ENCODE results near the gene F12.
A peak's percentile ranks its signal among the peaks of the same experiment; 100 is the strongest.

The F12 gene

DNA sequence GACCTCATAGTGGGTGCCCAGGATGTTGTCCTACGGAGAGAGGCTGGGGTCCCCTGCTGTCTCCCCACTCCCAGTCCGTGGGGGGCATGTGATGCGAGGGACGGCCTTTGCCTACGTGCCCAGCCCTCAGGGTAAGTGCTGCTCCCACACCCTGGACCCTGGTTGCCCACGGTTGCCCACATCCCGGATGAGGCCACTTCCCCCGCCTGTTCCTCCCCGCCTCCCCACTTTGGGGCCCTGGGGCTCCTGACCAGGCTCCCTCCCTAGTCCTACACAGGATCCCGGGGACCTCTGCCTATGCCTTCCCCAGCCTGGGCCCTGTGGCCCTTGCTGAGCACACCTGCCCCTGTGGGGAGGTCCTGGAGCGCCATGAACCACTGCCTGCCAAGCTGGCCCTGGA is 23.6 kb downstream of the F12 start:
- TF ChIP-seq ZFHX2 (tag by site-specific recombination; conservative IDR thresholded peaks at IDR 0.05) (peak; percentile 68), ZNF121 (tag by site-specific recombination; IDR thresholded peaks at IDR 0.05) (no peak), EGR2 (tag by site-specific recombination; IDR thresholded peaks at IDR 0.05; ENCODE audit: low read depth) (peak; percentile 63)
- Histone ChIP-seq H3K27ac (ENCODE audit: extremely low read depth, low read depth, low read length) (no peak overlapping the region), H3K36me3 (ENCODE audit: control insufficient read depth in 2 of 2, insufficient read depth in 1 of 2, low read length in 2 of 2) (no peaks in the 10 kb centered on the region), H3K4me3 (ENCODE audit: low read depth, low read length) (no peak overlapping the region), H3K9me3 (ENCODE audit: control insufficient read depth, insufficient read depth, low read depth, low read length) (no peaks in the 10 kb centered on the region), H3K4me1 (ENCODE audit: control insufficient read depth, insufficient read depth, low read length) (peaks cover 6% of the 10 kb centered on the region; the same call in 1 of the 2 replicates)
- POLR2A ChIA-PET: interaction anchor here (1.2 kb wide), 1 partner anchor 14 kb away, joined by 5 read pairs; no protein-coding TSS in a partner anchor
- CTCF ChIA-PET: interaction anchor here (1.1 to 2.3 kb wide), 4 partner anchors 7 to 76 kb away, joined by 3 to 10 read pairs (median 7); no protein-coding TSS in a partner anchor

DNA sequence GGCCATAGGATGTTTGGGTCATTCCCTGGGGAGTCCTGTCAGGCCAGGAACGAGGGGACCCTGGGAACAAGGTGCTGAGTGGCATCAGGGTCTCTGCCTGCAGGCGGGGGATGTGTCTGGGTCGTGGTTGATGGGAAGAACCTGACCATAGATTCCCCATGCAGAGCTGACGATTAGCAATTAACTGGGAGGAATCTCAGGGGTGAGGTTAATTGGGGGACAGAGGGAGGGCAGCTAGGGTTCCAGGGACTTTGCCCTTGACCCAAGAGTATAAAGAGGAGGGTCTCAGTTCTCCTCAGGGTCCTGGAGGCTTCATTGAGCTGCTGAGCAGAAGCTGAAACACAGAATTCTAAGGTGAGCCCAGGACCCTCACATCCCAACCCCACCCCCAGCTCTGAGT is 25.2 kb downstream of the F12 start, which contains the start of gene SLC34A1:
TSS of gene SLC34A1 (plus strand) at position 301 of the 400 bp plus-strand sequence. CDS start 1,308 bp downstream, outside the sequence.
- POLR2A ChIA-PET: no interaction called here
- H3K27ac ChIP-seq (ENCODE audit: extremely low read depth, low read depth, low read length): no peak within 1 kb of the TSS
- TF ChIP-seq ZNF707 (tag by site-specific recombination; IDR thresholded peaks at IDR 0.05) (no peak), YY2 (tag by site-specific recombination; IDR thresholded peaks at IDR 0.05) (no peak), ZNF184 (tag by site-specific recombination; IDR thresholded peaks at IDR 0.05) (no peak), ZNF548 (tag by site-specific recombination; IDR thresholded peaks at IDR 0.05) (no peak), ZNF843 (tag by site-specific recombination; IDR thresholded peaks at IDR 0.05) (no peak), ZNF664 (tag by site-specific recombination; IDR thresholded peaks at IDR 0.05) (no peak), ZNF433 (tag by site-specific recombination; IDR thresholded peaks at IDR 0.05; ENCODE audit: low read depth) (no peak), ZNF121 (tag by site-specific recombination; IDR thresholded peaks at IDR 0.05) (no peak), BCL11B (tag by site-specific recombination; IDR thresholded peaks at IDR 0.05; ENCODE audit: low read depth) (no peak), SP3 (tag by site-specific recombination; IDR thresholded peaks at IDR 0.05) (no peak), ZNF214 (tag by site-specific recombination; IDR thresholded peaks at IDR 0.05; ENCODE audit: borderline replicate concordance) (no peak), ZSCAN16 (tag by site-specific recombination; IDR thresholded peaks at IDR 0.05) (no peak), YY1 (tag by site-specific recombination; IDR thresholded peaks at IDR 0.05) (no peak), ZFHX2 (tag by site-specific recombination; conservative IDR thresholded peaks at IDR 0.05) (no peak), ZNF837 (tag by site-specific recombination; IDR thresholded peaks at IDR 0.05) (no peak)
- TF ChIP-seq, protein P1, sequence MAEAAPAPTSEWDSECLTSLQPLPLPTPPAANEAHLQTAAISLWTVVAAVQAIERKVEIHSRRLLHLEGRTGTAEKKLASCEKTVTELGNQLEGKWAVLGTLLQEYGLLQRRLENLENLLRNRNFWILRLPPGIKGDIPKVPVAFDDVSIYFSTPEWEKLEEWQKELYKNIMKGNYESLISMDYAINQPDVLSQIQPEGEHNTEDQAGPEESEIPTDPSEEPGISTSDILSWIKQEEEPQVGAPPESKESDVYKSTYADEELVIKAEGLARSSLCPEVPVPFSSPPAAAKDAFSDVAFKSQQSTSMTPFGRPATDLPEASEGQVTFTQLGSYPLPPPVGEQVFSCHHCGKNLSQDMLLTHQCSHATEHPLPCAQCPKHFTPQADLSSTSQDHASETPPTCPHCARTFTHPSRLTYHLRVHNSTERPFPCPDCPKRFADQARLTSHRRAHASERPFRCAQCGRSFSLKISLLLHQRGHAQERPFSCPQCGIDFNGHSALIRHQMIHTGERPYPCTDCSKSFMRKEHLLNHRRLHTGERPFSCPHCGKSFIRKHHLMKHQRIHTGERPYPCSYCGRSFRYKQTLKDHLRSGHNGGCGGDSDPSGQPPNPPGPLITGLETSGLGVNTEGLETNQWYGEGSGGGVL (tag by site-specific recombination; IDR thresholded peaks at IDR 0.05): no peak
- TF ChIP-seq, protein P2, sequence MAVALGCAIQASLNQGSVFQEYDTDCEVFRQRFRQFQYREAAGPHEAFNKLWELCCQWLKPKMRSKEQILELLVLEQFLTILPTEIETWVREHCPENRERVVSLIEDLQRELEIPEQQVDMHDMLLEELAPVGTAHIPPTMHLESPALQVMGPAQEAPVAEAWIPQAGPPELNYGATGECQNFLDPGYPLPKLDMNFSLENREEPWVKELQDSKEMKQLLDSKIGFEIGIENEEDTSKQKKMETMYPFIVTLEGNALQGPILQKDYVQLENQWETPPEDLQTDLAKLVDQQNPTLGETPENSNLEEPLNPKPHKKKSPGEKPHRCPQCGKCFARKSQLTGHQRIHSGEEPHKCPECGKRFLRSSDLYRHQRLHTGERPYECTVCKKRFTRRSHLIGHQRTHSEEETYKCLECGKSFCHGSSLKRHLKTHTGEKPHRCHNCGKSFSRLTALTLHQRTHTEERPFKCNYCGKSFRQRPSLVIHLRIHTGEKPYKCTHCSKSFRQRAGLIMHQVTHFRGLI (tag by site-specific recombination; IDR thresholded peaks at IDR 0.05): no peak
- H3K4me3 ChIP-seq (ENCODE audit: low read depth, low read length): no peak within 1 kb of the TSS
- H3K4me1 ChIP-seq (ENCODE audit: control insufficient read depth, insufficient read depth, low read length): peaks cover 6% of the 10 kb centered on the region; the same call in 1 of the 2 replicates
- H3K9me3 ChIP-seq (ENCODE audit: control insufficient read depth, insufficient read depth, low read depth, low read length): no peaks in the 10 kb centered on the region
- CTCF ChIA-PET: interaction anchor here (0.7 to 2.3 kb wide), 9 partner anchors 9 to 73 kb away, joined by 3 to 10 read pairs (median 4); no protein-coding TSS in a partner anchor
- no peaks in the 10 kb centered on the region for H3K36me3 ChIP-seq (ENCODE audit: control insufficient read depth in 2 of 2, insufficient read depth in 1 of 2, low read length in 2 of 2)

DNA sequence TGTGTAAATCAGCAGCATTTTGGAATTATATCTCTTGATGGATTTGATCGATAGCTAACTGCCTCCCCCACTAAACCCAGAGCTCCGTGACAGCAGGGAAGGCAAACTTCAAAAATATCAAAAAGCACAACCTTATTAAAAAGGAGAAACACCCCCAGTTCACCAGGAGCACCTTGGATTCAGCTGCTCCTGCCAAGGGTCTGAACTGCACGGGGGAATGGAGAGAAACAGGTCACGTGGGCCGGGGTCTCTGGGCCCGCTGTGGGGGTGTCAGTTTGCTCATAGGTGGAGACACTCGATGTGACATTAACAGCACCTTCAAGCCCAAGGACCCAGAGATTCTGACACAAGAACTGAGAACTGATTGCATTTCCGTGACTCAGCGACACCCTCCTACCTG is 26.2 kb downstream of the F12 start:
- H3K4me1 ChIP-seq (ENCODE audit: control insufficient read depth, insufficient read depth, low read length): peaks cover 6% of the 10 kb centered on the region; the same call in 1 of the 2 replicates
- POLR2A ChIA-PET: no interaction called here
- H3K27ac ChIP-seq (ENCODE audit: extremely low read depth, low read depth, low read length): no peak overlapping the region
- TF ChIP-seq ZNF157 (tag by site-specific recombination; IDR thresholded peaks at IDR 0.05) (no peak), ZNF114 (tag by site-specific recombination; IDR thresholded peaks at IDR 0.05) (no peak), GLI2 (tag by site-specific recombination; IDR thresholded peaks at IDR 0.05; ENCODE audit: borderline replicate concordance, low read depth) (no peak), ZNF792 (tag by site-specific recombination; IDR thresholded peaks at IDR 0.05) (no peak), ZNF660 (tag by site-specific recombination; IDR thresholded peaks at IDR 0.05) (no peak)
- TF ChIP-seq, protein P3, sequence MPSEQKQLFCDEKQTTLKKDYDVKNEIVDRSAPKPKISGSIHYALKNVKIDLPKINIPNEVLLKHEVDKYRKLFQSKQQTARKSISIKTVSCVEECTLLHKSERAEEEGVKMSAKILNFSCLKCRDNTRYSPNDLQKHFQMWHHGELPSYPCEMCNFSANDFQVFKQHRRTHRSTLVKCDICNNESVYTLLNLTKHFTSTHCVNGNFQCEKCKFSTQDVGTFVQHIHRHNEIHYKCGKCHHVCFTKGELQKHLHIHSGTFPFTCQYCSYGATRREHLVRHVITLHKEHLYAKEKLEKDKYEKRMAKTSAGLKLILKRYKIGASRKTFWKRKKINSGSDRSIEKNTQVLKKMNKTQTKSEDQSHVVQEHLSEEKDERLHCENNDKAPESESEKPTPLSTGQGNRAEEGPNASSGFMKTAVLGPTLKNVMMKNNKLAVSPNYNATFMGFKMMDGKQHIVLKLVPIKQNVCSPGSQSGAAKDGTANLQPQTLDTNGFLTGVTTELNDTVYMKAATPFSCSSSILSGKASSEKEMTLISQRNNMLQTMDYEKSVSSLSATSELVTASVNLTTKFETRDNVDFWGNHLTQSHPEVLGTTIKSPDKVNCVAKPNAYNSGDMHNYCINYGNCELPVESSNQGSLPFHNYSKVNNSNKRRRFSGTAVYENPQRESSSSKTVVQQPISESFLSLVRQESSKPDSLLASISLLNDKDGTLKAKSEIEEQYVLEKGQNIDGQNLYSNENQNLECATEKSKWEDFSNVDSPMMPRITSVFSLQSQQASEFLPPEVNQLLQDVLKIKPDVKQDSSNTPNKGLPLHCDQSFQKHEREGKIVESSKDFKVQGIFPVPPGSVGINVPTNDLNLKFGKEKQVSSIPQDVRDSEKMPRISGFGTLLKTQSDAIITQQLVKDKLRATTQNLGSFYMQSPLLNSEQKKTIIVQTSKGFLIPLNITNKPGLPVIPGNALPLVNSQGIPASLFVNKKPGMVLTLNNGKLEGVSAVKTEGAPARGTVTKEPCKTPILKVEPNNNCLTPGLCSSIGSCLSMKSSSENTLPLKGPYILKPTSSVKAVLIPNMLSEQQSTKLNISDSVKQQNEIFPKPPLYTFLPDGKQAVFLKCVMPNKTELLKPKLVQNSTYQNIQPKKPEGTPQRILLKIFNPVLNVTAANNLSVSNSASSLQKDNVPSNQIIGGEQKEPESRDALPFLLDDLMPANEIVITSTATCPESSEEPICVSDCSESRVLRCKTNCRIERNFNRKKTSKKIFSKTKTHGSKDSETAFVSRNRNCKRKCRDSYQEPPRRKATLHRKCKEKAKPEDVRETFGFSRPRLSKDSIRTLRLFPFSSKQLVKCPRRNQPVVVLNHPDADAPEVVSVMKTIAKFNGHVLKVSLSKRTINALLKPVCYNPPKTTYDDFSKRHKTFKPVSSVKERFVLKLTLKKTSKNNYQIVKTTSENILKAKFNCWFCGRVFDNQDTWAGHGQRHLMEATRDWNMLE (tag by site-specific recombination; conservative IDR thresholded peaks at IDR 0.05; ENCODE audit: low read depth): no peak

More for the DNA sequence above, 26.2 kb downstream of the F12 start:
- H3K36me3 ChIP-seq (ENCODE audit: control insufficient read depth in 2 of 2, insufficient read depth in 1 of 2, low read length in 2 of 2): no peaks in the 10 kb centered on the region
- no peak overlapping the region for H3K4me3 ChIP-seq (ENCODE audit: low read depth, low read length)
- CTCF ChIA-PET: interaction anchor here (0.6 to 2.3 kb wide), 9 partner anchors 9 to 117 kb away, joined by 3 to 10 read pairs (median 4); no protein-coding TSS in a partner anchor
- no peaks in the 10 kb centered on the region for H3K9me3 ChIP-seq (ENCODE audit: control insufficient read depth, insufficient read depth, low read depth, low read length)

Measured in HEK293 (cell line).